HG02763 (cell line): Measurements from ENCODE around the gene FOXR1.

Source experiments
- ATAC-seq: cut with Tn5 transposase; IDR thresholded peaks from one replicate; pipeline ENCODE4 v1.9.1; 2021; ENCODE audit warnings: mild to moderate bottlenecking, moderate library complexity; ENCODE audit not compliant: unreplicated experiment

Gene FOXR1

GRCh38 chr11:118971646-118972045 lies at the start of gene FOXR1:
Gene FOXR1, plus strand, starts transcription at chr11:118971761. Its CDS starts 171 bp downstream, at chr11:118971932.
- no peak for ATAC-seq

- ATAC-seq = no peak
These were observed 49.4 kb upstream of the FOXR1 start for GRCh38 chr11:118921929-118922744.

GRCh38 chr11:118922745-118923627 lies 48.6 kb upstream of the FOXR1 start:
- ATAC-seq = no peak

- no peak for ATAC-seq
These were observed 47.6 kb upstream of the FOXR1 start for GRCh38 chr11:118923721-118924587.

GRCh38 chr11:118924591-118925585 lies 46.7 kb upstream of the FOXR1 start:
- no peak for ATAC-seq

GRCh38 chr11:118927554-118928100 lies 43.9 kb upstream of the FOXR1 start:
- no peak for ATAC-seq

- ATAC-seq = peak; percentile 29
These were observed 43.3 kb upstream of the FOXR1 start for GRCh38 chr11:118928101-118928869.

- ATAC-seq = no peak
These were observed 42.6 kb upstream of the FOXR1 start for GRCh38 chr11:118928870-118929500.

- no peak for ATAC-seq
These were observed 42.0 kb upstream of the FOXR1 start for GRCh38 chr11:118929501-118930093.

GRCh38 chr11:118930094-118930712 lies 41.4 kb upstream of the FOXR1 start:
- no peak for ATAC-seq

GRCh38 chr11:118931571-118931970 lies 40.0 kb upstream of the FOXR1 start:
- no peak for ATAC-seq

- ATAC-seq = no peak
These were observed 38.1 kb upstream of the FOXR1 start for GRCh38 chr11:118933486-118933885.

GRCh38 chr11:118935376-118935775 lies 36.2 kb upstream of the FOXR1 start:
- no peak for ATAC-seq

- ATAC-seq = no peak
These were observed 32.8 kb upstream of the FOXR1 start for GRCh38 chr11:118938491-118939403.

- ATAC-seq = no peak
These were observed 32.1 kb upstream of the FOXR1 start for GRCh38 chr11:118939404-118939915.

GRCh38 chr11:118939953-118940598 lies 31.5 kb upstream of the FOXR1 start:
- no peak for ATAC-seq
